Ishikawa (cell line): Measurements from ENCODE around the gene NKD1.

Experiments used
- CEBPB ChIP-seq: IDR thresholded peaks from 2 replicates; pipeline ENCODE4 v1.6.1; 2012
- CREB1 ChIP-seq: IDR thresholded peaks from 2 replicates; pipeline ENCODE4 v1.6.1; 2012; ENCODE audit warnings: low read depth
- EGR1 ChIP-seq: IDR thresholded peaks from 2 replicates; pipeline ENCODE4 v1.6.1; 2012
- EP300 ChIP-seq: IDR thresholded peaks from 2 replicates; pipeline ENCODE4 v1.6.1; 2012; ENCODE audit warnings: borderline replicate concordance
- FOXM1 ChIP-seq: IDR thresholded peaks from 2 replicates; pipeline ENCODE4 v1.6.1; 2012; ENCODE audit warnings: low read depth, borderline replicate concordance
- MAX ChIP-seq: IDR thresholded peaks from 2 replicates; pipeline ENCODE4 v1.6.1; 2012
- NFIC ChIP-seq: IDR thresholded peaks from 2 replicates; pipeline ENCODE4 v1.6.1; 2012
- RAD21 ChIP-seq: IDR thresholded peaks from 2 replicates; pipeline ENCODE4 v1.6.1; 2012; ENCODE audit warnings: low read depth
- REST ChIP-seq: IDR thresholded peaks from 2 replicates; pipeline ENCODE4 v1.6.1; 2012; ENCODE audit warnings: low read depth, mild to moderate bottlenecking
- TAF1 ChIP-seq: IDR thresholded peaks from 2 replicates; pipeline ENCODE4 v1.6.1; 2012; ENCODE audit warnings: low read depth, mild to moderate bottlenecking
- TCF12 ChIP-seq: IDR thresholded peaks from 2 replicates; pipeline ENCODE4 v1.6.1; 2012; ENCODE audit warnings: low read depth
- TEAD4 ChIP-seq: IDR thresholded peaks from 2 replicates; pipeline ENCODE4 v1.6.1; 2012
- USF1 ChIP-seq: IDR thresholded peaks from 2 replicates; pipeline ENCODE4 v1.6.1; 2012
- YY1 ChIP-seq: IDR thresholded peaks from 2 replicates; pipeline ENCODE4 v1.6.1; 2012; ENCODE audit warnings: low read depth
- ZBTB7A ChIP-seq: IDR thresholded peaks from 2 replicates; pipeline ENCODE4 v1.6.1; 2012; ENCODE audit warnings: low read depth

Gene NKD1

GRCh38 chr16:50680556-50680893, 132.3 kb downstream of the NKD1 start:
- TF ChIP-seq REST (no peak), RAD21 (no peak), ZBTB7A (no peak), CEBPB (no peak), CREB1 (no peak), EP300 (no peak), EGR1 (no peak), TEAD4 (no peak), TCF12 (no peak), MAX (no peak), USF1 (no peak), FOXM1 (no peak), YY1 (no peak), TAF1 (no peak), NFIC (no peak)

- TF ChIP-seq TEAD4 (no peak), USF1 (no peak), TCF12 (no peak), CREB1 (no peak), FOXM1 (no peak), TAF1 (no peak), EP300 (no peak), YY1 (no peak), NFIC (no peak), CEBPB (no peak), ZBTB7A (no peak), MAX (no peak), RAD21 (no peak), EGR1 (no peak), REST (no peak)
These were observed 133.1 kb downstream of the NKD1 start, which contains the start of gene SNX20 for GRCh38 chr16:50681021-50681885. TSS of gene SNX20 (minus strand) at chr16:50681312. CDS start at chr16:50677526, 3,786 bp downstream.

- TF ChIP-seq TCF12 (no peak), TAF1 (no peak), NFIC (no peak), CREB1 (no peak), USF1 (no peak), YY1 (no peak)
These were observed 135.6 kb downstream of the NKD1 start for GRCh38 chr16:50683689-50684374.

- TF ChIP-seq EGR1, result no peak
- no peak for TF ChIP-seq YY1
- no peak for TF ChIP-seq REST
- TF ChIP-seq FOXM1, result no peak
- TF ChIP-seq TEAD4, result no peak
- TF ChIP-seq USF1, result no peak
- no peak for TF ChIP-seq RAD21
- no peak for TF ChIP-seq CREB1
- TF ChIP-seq ZBTB7A, result no peak
- TF ChIP-seq MAX, result no peak
- no peak for TF ChIP-seq TCF12
- no peak for TF ChIP-seq TAF1
- TF ChIP-seq EP300, result no peak
- TF ChIP-seq CEBPB, result no peak
- no peak for TF ChIP-seq NFIC
These were observed 136.7 kb downstream of the NKD1 start for GRCh38 chr16:50684823-50685461.
